Astrocyte (in vitro differentiated cells and primary cell): ENCODE data around the gene USP44. TPM values are rescaled to one million over a fixed set of nuclear protein-coding genes. Genes with fewer than 3 reads are reported as not detected.

Source experiments
- DNase-seq: peaks from one replicate; pipeline ENCODE4 v3.0.0-alpha.2; 2010; ENCODE audit warnings: low read depth
- FAIRE-seq: peaks from 2 replicates; lab custom pipeline; 2011; peaks lifted over from hg19 to GRCh38; lab: Jason Lieb, UNC
- H2AFZ ChIP-seq: 2 replicates; pipeline ENCODE4 v1.6.0; 2012; ENCODE audit warnings: low read depth, low read length, inconsistent platforms
- H3K27ac ChIP-seq: 2 replicates; pipeline ENCODE4 v1.5.1; 2011; ENCODE audit warnings: low read depth, low read length, inconsistent platforms
- H3K27me3 ChIP-seq: 2 replicates; pipeline ENCODE4 v1.6.0; 2011; ENCODE audit warnings: low read length, inconsistent platforms; ENCODE audit not compliant: insufficient read depth
- H3K36me3 ChIP-seq: 2 replicates; pipeline ENCODE4 v1.5.1; 2011; ENCODE audit warnings: low read length, inconsistent platforms; ENCODE audit not compliant: insufficient read depth
- H3K4me1 ChIP-seq: 2 replicates; pipeline ENCODE4 v1.5.1; 2011; ENCODE audit warnings: low read length, inconsistent platforms; ENCODE audit not compliant: insufficient read depth
- H3K4me2 ChIP-seq: 2 replicates; pipeline ENCODE4 v1.6.0; 2012; ENCODE audit warnings: low read length, inconsistent platforms
- H3K4me3 ChIP-seq: 2 replicates; pipeline ENCODE4 v1.5.1; 2011; ENCODE audit warnings: low read depth, mild to moderate bottlenecking, low read length, inconsistent platforms; ENCODE audit not compliant: insufficient read depth
- H3K79me2 ChIP-seq: 2 replicates; pipeline ENCODE4 v1.6.0; 2012; ENCODE audit warnings: mild to moderate bottlenecking, low read length, inconsistent platforms; ENCODE audit not compliant: insufficient read depth
- H3K9ac ChIP-seq: 2 replicates; pipeline ENCODE4 v1.6.0; 2012; ENCODE audit warnings: mild to moderate bottlenecking, low read length, inconsistent platforms
- H3K9me3 ChIP-seq: 2 replicates; pipeline ENCODE4 v1.5.1; 2012; ENCODE audit warnings: low read depth, mild to moderate bottlenecking, low read length, inconsistent platforms; ENCODE audit not compliant: insufficient read depth
- H4K20me1 ChIP-seq: 2 replicates; pipeline ENCODE4 v1.6.0; 2012; ENCODE audit warnings: low read length, inconsistent platforms; ENCODE audit not compliant: insufficient read depth
- H3K27ac Mint-ChIP-seq: one replicate; pipeline ENCODE4 v1.8.0; 2021; ENCODE audit warnings: mild to moderate bottlenecking, mixed read lengths; ENCODE audit not compliant: unreplicated experiment
- H3K27me3 Mint-ChIP-seq: one replicate; pipeline ENCODE4 v1.8.0; 2021; ENCODE audit warnings: low read depth, mixed read lengths; ENCODE audit not compliant: unreplicated experiment
- H3K36me3 Mint-ChIP-seq: one replicate; pipeline ENCODE4 v1.8.0; 2021; ENCODE audit warnings: low read depth, mixed read lengths; ENCODE audit not compliant: unreplicated experiment
- H3K4me1 Mint-ChIP-seq: one replicate; pipeline ENCODE4 v1.8.0; 2021; ENCODE audit warnings: low read depth, mixed read lengths; ENCODE audit not compliant: unreplicated experiment
- H3K4me3 Mint-ChIP-seq: one replicate; pipeline ENCODE4 v1.8.0; 2021; ENCODE audit warnings: mild to moderate bottlenecking, moderate library complexity, mixed read lengths; ENCODE audit not compliant: unreplicated experiment
- H3K9me3 Mint-ChIP-seq: one replicate; pipeline ENCODE4 v1.8.0; 2021; ENCODE audit warnings: mild to moderate bottlenecking, mixed read lengths; ENCODE audit not compliant: unreplicated experiment
- EZH2 ChIP-seq: IDR thresholded peaks from 2 replicates; pipeline ENCODE4 v1.6.1; 2012; ENCODE audit warnings: mild to moderate bottlenecking, low read length, inconsistent platforms; ENCODE audit not compliant: insufficient read depth
- total RNA-seq: library from RNA; stranded (reverse); gene quantifications from 2 replicates; pipeline ENCODE4 v1.2.1, GENCODE V29; 2021
- TF ChIP-seq, protein P1 (sequence below): IDR thresholded peaks from 2 replicates; pipeline ENCODE4 v1.5.1; 2011; ENCODE audit warnings: low read depth, mild to moderate bottlenecking, inconsistent platforms, low read length, moderate library complexity; ENCODE audit not compliant: insufficient read depth

Gene USP44
- total RNA-seq, 1 donor from 2014 or later: 5.4 TPM

GRCh38 chr12:95545303-95545702 lies 6.0 kb downstream of the USP44 start:
- H3K4me1 ChIP-seq: no peaks in the 10 kb centered on the region
- no peak overlapping the region for H3K4me2 ChIP-seq
- FAIRE-seq: no peak
- no peaks in the 10 kb centered on the region for H3K36me3 ChIP-seq
- peaks cover 7% of the 10 kb centered on the region for H3K9me3 ChIP-seq
- Mint-ChIP-seq H3K27me3 (no peaks in the 10 kb centered on the region), H3K9me3 (peaks cover 4% of the 10 kb centered on the region), H3K4me1 (peaks cover 13% of the 10 kb centered on the region), H3K27ac (no peak overlapping the region), H3K4me3 (peak overlapping the region; percentile 5), H3K36me3 (no peaks in the 10 kb centered on the region)
- H2AFZ ChIP-seq: no peak overlapping the region
- H3K27ac ChIP-seq: no peak overlapping the region
- H3K4me3 ChIP-seq: no peak overlapping the region
- H4K20me1 ChIP-seq: no peaks in the 10 kb centered on the region
- TF ChIP-seq, protein P1, sequence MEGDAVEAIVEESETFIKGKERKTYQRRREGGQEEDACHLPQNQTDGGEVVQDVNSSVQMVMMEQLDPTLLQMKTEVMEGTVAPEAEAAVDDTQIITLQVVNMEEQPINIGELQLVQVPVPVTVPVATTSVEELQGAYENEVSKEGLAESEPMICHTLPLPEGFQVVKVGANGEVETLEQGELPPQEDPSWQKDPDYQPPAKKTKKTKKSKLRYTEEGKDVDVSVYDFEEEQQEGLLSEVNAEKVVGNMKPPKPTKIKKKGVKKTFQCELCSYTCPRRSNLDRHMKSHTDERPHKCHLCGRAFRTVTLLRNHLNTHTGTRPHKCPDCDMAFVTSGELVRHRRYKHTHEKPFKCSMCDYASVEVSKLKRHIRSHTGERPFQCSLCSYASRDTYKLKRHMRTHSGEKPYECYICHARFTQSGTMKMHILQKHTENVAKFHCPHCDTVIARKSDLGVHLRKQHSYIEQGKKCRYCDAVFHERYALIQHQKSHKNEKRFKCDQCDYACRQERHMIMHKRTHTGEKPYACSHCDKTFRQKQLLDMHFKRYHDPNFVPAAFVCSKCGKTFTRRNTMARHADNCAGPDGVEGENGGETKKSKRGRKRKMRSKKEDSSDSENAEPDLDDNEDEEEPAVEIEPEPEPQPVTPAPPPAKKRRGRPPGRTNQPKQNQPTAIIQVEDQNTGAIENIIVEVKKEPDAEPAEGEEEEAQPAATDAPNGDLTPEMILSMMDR: no peak
- TF ChIP-seq EZH2: no peak
- no peak for DNase-seq
- H3K79me2 ChIP-seq: no peaks in the 10 kb centered on the region
- peaks cover 19% of the 10 kb centered on the region for H3K27me3 ChIP-seq
- H3K9ac ChIP-seq: no peak overlapping the region

- no peak overlapping the region for H3K27ac Mint-ChIP-seq
- H3K27me3 Mint-ChIP-seq: no peaks in the 10 kb centered on the region
- Histone ChIP-seq H3K4me3 (no peak overlapping the region), H3K27ac (no peak overlapping the region), H3K4me2 (no peak overlapping the region), H4K20me1 (no peaks in the 10 kb centered on the region), H3K9me3 (peaks cover 7% of the 10 kb centered on the region), H3K36me3 (no peaks in the 10 kb centered on the region), H3K4me1 (no peaks in the 10 kb centered on the region), H3K79me2 (no peaks in the 10 kb centered on the region), H3K9ac (no peak overlapping the region), H3K27me3 (peaks cover 19% of the 10 kb centered on the region), H2AFZ (no peak overlapping the region)
- H3K36me3 Mint-ChIP-seq: no peaks in the 10 kb centered on the region
- peaks cover 13% of the 10 kb centered on the region for H3K4me1 Mint-ChIP-seq
- FAIRE-seq (no peak), DNase-seq (peak; percentile 12)
- peaks cover 4% of the 10 kb centered on the region for H3K9me3 Mint-ChIP-seq
- H3K4me3 Mint-ChIP-seq: no peak overlapping the region
- TF ChIP-seq, protein P1: no peak
- TF ChIP-seq EZH2: no peak
Measured at GRCh38 chr12:95544756-95545155, 6.5 kb downstream of the USP44 start.

- TF ChIP-seq EZH2: no peak
- TF ChIP-seq, protein P1: no peak
Measured at GRCh38 chr12:95543305-95543704, 8.0 kb downstream of the USP44 start.

More at GRCh38 chr12:95543305-95543704, 8.0 kb downstream of the USP44 start:
- H3K4me1 ChIP-seq: no peaks in the 10 kb centered on the region
- DNase-seq: no peak
- no peaks in the 10 kb centered on the region for H3K79me2 ChIP-seq
- H3K9ac ChIP-seq: no peak overlapping the region
- Mint-ChIP-seq H3K27ac (no peak overlapping the region), H3K36me3 (no peaks in the 10 kb centered on the region), H3K27me3 (no peaks in the 10 kb centered on the region), H3K9me3 (no peaks in the 10 kb centered on the region), H3K4me1 (peaks cover 13% of the 10 kb centered on the region), H3K4me3 (no peak overlapping the region)
- no peaks in the 10 kb centered on the region for H4K20me1 ChIP-seq
- no peak for FAIRE-seq
- no peak overlapping the region for H3K4me2 ChIP-seq
- no peaks in the 10 kb centered on the region for H3K9me3 ChIP-seq
- no peak overlapping the region for H3K4me3 ChIP-seq
- peaks cover 12% of the 10 kb centered on the region for H3K27me3 ChIP-seq
- H2AFZ ChIP-seq: no peak overlapping the region
- no peak overlapping the region for H3K27ac ChIP-seq
- H3K36me3 ChIP-seq: no peaks in the 10 kb centered on the region
